Measurements from ENCODE around the gene NEDD8. TPM values are rescaled to one million over a fixed set of nuclear protein-coding genes. Genes with fewer than 3 reads are reported as not detected.

Gene NEDD8
- total RNA-seq, 4 donors from 2014 or later, result 61.2 to 1,004 (median 192) TPM

DNA sequence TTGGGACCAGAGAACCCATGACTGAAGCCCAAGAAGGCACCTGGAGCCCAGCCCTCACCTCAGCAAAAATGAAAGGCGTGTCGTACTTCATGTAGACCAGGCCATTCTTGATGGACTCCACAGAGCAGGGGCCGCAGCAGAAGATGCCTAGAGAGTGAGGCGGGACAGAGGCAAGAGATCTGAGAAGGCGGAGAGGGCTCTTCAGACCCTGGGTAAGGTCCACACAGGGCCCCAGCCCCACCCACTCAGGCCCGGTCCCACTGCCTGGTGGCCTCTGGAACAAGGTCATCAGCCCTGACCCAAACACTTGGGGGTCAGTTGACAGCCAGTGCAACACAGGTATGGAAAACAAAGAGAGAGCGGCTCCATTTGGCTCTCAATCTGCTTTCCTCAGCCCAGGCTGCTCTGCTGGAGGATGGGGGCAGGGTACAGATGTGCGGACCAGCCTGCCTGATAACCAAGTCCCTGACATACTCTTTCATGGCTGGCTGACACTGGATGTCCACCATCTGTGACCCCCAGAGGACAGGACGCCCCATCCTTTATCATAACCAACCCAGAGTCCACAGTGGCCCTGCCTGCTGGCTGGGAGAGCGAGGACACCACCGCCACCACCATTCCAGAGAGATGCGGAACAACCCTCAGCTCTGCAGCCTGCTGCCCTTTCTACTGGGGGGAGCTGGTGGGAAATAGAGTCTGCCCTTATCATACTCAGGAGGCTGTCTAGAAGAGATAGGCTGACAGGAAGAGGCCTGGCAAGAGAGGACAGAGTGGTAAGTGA, 24.0 kb upstream of the NEDD8 start:
- TF ChIP-seq POLR2A (IDR thresholded peaks at IDR 0.05), result no peak
- TF ChIP-seq, protein P1, sequence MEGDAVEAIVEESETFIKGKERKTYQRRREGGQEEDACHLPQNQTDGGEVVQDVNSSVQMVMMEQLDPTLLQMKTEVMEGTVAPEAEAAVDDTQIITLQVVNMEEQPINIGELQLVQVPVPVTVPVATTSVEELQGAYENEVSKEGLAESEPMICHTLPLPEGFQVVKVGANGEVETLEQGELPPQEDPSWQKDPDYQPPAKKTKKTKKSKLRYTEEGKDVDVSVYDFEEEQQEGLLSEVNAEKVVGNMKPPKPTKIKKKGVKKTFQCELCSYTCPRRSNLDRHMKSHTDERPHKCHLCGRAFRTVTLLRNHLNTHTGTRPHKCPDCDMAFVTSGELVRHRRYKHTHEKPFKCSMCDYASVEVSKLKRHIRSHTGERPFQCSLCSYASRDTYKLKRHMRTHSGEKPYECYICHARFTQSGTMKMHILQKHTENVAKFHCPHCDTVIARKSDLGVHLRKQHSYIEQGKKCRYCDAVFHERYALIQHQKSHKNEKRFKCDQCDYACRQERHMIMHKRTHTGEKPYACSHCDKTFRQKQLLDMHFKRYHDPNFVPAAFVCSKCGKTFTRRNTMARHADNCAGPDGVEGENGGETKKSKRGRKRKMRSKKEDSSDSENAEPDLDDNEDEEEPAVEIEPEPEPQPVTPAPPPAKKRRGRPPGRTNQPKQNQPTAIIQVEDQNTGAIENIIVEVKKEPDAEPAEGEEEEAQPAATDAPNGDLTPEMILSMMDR (IDR thresholded peaks at IDR 0.05), result no peak
- Histone ChIP-seq H3K4me3 (no peak overlapping the region), H3K27ac (no peak overlapping the region), H3K9me3 (no peaks in the 10 kb centered on the region), H3K4me1 (no peaks in the 10 kb centered on the region), H3K36me3 (no peaks in the 10 kb centered on the region), H3K27me3 (no peaks in the 10 kb centered on the region)
- no peak for DNase-seq
- intact Hi-C loops (cut with DNase I; ENCODE audit: low total_unique reads), result no loop called here

DNA sequence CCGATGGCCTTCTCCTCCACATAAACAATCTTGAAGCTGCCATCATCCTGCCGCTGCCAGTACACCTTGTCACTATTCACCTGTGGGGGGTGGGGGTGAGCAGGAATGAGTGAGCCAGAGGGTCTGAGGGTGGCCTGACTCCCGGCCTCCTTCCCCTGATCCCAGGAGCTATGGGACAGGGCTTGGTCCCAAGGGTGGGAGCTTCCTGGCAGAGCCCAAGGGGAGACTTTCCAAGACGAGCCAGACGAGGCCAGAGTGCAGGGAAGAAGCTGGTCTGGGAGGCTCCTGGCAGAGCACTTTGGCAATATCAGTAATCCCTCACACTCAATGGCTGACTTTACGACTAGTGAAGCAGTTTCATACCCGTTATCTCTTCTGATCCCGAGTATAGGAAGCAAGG, 23.3 kb upstream of the NEDD8 start:
- Histone ChIP-seq H3K4me3 (no peak overlapping the region), H3K4me1 (no peaks in the 10 kb centered on the region), H3K36me3 (no peaks in the 10 kb centered on the region), H3K27me3 (no peaks in the 10 kb centered on the region), H3K9me3 (no peaks in the 10 kb centered on the region), H3K27ac (no peak overlapping the region)
- intact Hi-C loops (cut with DNase I; ENCODE audit: low total_unique reads), result no loop called here
- no peak for DNase-seq
- TF ChIP-seq POLR2A (IDR thresholded peaks at IDR 0.05), result no peak
- TF ChIP-seq, protein P1 (IDR thresholded peaks at IDR 0.05), result no peak

DNA sequence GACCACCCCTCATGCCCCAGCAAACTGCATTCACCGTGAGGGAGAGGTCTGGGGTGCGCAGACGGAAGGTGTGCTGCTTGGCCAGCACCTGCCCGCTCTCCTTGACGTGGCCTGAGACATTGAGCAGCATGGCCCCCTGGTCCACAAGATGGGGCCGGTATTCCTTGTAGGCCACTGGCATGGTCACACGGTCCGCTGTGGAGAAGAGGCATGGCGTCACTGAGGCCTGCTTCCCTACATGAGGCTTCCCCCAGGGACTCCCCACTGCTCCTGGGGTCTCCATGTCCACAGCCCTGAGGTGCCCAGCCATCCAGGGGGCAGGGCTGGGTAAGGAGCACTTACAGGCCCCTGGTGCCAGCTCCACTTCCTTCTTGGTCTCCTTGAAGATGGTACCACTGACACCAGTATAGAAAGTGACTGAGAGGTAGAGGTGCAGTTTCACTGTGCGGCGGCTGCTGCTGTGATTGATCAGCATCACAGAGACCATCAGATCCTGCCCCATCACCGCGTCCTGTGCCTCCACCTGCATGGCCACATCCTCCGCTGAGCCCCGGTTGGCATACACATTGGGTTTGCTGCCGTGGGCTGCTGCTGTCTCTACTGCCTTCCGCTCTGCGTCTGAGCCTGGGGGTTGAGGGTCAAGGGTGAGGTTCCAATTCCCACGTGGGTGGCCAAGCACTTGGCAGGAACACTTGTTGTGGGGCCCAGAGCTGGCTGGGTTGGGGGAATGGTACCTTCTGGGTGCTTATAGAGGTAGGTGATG, 22.6 kb upstream of the NEDD8 start:
- DNase-seq, result no peak
- no peak for TF ChIP-seq POLR2A (IDR thresholded peaks at IDR 0.05)
- TF ChIP-seq, protein P1 (IDR thresholded peaks at IDR 0.05), result no peak

DNA sequence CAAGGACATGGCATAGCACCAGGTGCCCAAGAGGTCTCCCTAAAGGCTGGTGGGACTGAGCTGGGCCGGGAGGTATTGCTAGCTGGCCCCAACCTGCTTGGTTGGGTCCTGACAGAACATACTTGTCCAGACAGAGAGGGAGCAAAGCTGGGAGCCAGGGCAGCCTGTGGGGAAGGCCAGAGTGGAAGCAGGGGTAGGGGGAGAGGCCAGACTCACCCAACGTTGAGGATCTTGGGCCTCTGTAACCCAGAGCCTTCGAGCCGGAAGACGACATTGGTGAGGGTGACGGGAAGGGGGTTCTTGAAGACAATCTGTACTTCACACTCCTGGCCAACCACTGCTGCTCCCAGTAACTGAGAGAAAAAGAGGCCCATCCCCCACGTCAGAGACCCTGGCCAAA, 21.8 kb upstream of the NEDD8 start:
- no peaks in the 10 kb centered on the region for H3K36me3 ChIP-seq
- intact Hi-C loops (cut with DNase I; ENCODE audit: low total_unique reads), result no loop called here
- TF ChIP-seq, protein P1 (IDR thresholded peaks at IDR 0.05), result no peak
- no peak for TF ChIP-seq POLR2A (IDR thresholded peaks at IDR 0.05)

More for the DNA sequence above, 22.6 kb upstream of the NEDD8 start:
- no peaks in the 10 kb centered on the region for H3K9me3 ChIP-seq
- no peaks in the 10 kb centered on the region for H3K27me3 ChIP-seq
- no peak overlapping the region for H3K4me3 ChIP-seq
- no peak overlapping the region for H3K27ac ChIP-seq
- no peaks in the 10 kb centered on the region for H3K36me3 ChIP-seq
- H3K4me1 ChIP-seq, result no peaks in the 10 kb centered on the region
- intact Hi-C loops (cut with DNase I; ENCODE audit: low total_unique reads), result no loop called here

More for the DNA sequence above, 21.8 kb upstream of the NEDD8 start:
- no peaks in the 10 kb centered on the region for H3K9me3 ChIP-seq
- no peak for DNase-seq
- H3K4me3 ChIP-seq, result no peak overlapping the region
- no peaks in the 10 kb centered on the region for H3K27me3 ChIP-seq
- H3K4me1 ChIP-seq, result no peaks in the 10 kb centered on the region
- H3K27ac ChIP-seq, result no peak overlapping the region

Measured in uterus (tissue), 4 donors.